Measurements from ENCODE around the gene CILP.

DNA sequence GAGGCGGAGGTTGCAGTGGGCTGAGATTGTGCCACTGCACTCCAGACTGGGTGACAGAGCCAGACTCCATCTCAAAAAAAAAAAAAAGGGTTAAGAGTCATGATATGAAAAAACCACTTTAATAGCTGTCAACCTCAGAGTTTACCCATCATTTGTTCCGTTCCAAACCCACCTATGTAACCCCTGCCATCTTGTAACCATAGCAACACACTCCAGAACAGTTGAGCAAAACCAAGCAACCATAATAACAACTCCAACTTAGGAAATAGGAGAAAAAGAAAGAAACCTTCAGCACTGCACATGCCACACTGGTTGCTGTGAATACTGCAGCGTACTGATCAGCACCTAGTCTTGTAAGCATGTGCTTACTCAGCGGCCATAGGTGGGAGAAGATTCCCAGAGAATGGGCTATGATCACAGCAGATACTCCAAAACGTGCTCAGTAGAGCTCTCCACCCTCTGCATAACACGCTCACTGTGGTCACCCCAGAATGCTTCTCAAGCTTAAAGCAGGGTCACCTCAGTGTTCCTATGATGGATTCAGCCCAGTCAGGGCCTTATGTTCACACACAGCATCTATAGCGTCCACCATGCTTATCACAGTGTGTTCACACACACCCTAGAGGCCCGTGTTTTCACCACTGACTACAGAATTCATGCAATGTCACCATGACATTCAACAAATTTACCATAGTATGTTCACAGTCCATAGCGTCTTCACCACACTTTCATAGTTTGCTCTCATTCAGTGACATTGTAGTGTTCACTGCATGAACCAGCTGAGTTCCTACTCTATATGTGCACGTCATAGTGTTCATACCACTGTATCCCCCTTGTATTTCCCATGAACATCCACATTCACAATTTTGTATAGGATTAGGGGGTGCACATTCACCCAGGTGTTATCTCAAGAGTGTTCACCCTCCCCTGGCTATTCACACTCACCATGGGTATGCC, 6.5 kb upstream of the CILP start:
- no peak for TF ChIP-seq POLR2A (IDR thresholded peaks at IDR 0.05)
- TF ChIP-seq, protein P1, sequence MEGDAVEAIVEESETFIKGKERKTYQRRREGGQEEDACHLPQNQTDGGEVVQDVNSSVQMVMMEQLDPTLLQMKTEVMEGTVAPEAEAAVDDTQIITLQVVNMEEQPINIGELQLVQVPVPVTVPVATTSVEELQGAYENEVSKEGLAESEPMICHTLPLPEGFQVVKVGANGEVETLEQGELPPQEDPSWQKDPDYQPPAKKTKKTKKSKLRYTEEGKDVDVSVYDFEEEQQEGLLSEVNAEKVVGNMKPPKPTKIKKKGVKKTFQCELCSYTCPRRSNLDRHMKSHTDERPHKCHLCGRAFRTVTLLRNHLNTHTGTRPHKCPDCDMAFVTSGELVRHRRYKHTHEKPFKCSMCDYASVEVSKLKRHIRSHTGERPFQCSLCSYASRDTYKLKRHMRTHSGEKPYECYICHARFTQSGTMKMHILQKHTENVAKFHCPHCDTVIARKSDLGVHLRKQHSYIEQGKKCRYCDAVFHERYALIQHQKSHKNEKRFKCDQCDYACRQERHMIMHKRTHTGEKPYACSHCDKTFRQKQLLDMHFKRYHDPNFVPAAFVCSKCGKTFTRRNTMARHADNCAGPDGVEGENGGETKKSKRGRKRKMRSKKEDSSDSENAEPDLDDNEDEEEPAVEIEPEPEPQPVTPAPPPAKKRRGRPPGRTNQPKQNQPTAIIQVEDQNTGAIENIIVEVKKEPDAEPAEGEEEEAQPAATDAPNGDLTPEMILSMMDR (IDR thresholded peaks at IDR 0.05 in 4 of 5, conservative IDR thresholded peaks at IDR 0.05 in 1 of 5) = no peak

All from gastrocnemius medialis (tissue), 4 donors.